A549 (cell line): Measurements from ENCODE around the gene MYO9A. TPM values are rescaled to one million over a fixed set of nuclear protein-coding genes. Genes with fewer than 3 reads are reported as not detected.

Experiments used
- ATAC-seq, 2 experiments: fragments of 200-7000 bp in 1 of 2; fragments of >200 bp in 1 of 2; cut with Nextera tagmentation in 1 of 2; cut with Tn5 transposase in 1 of 2; 3 replicates each; pipeline versions ENCODE4 v1.8.0 to v1.9.1; 2018 to 2020; ENCODE audit warnings: mild to moderate bottlenecking in 1 of 2, moderate library complexity in 1 of 2
- CTCF ChIA-PET: fragments of 300-600 bp; sonication (Branson Sonifier 250); formaldehyde crosslinking; extraction: SDS; loops from one replicate; lab custom pipeline; 2021; ENCODE audit warnings: antibody characterized with exemption, inconsistent platforms; lab: Yijun Ruan, JAX
- POLR2A ChIA-PET: fragments of 350-600 bp; formaldehyde crosslinking; extraction: SDS; loops from one replicate; lab custom pipeline; 2021; ENCODE audit warnings: antibody characterized with exemption, inconsistent platforms; lab: Yijun Ruan, JAX
- DNase-seq, 2 experiments: peaks; one replicate each; pipeline versions ENCODE4 v3.0.0 to v3.0.0-alpha.2; 2011 to 2016; ENCODE audit warnings: low read depth in 1 of 2, low spot score in 1 of 2
- FAIRE-seq: peaks from 2 replicates; lab custom pipeline; 2011; peaks lifted over from hg19 to GRCh38; lab: Jason Lieb, UNC
- H3K27ac ChIP-seq, 2 experiments: fragments of >200 bp; sonication (Bioruptor Twin); formaldehyde crosslinking; 3 replicates each; pipeline ENCODE4 v1.5.1; 2016 to 2017
- H3K4me1 ChIP-seq: fragments of >200 bp; sonication (Bioruptor Twin); formaldehyde crosslinking; 3 replicates; pipeline ENCODE4 v1.6.1; 2016
- H3K4me2 ChIP-seq: fragments of >200 bp; sonication (Bioruptor Twin); formaldehyde crosslinking; 3 replicates; pipeline ENCODE4 v1.6.1; 2016
- H3K4me3 ChIP-seq: fragments of >200 bp; sonication (Bioruptor Twin); formaldehyde crosslinking; 3 replicates; pipeline ENCODE4 v1.5.1; 2016
- H3K9me3 ChIP-seq: fragments of >200 bp; sonication (Bioruptor Twin); formaldehyde crosslinking; 3 replicates; pipeline ENCODE4 v1.6.1; 2016
- BCL3 ChIP-seq: fragments of >200 bp; sonication (Bioruptor Twin); formaldehyde crosslinking; IDR thresholded peaks from 3 replicates; pipeline ENCODE4 v1.6.1; 2016
- BHLHE40 ChIP-seq: IDR thresholded peaks from 2 replicates; pipeline ENCODE4 v1.6.1; 2012; ENCODE audit warnings: low read depth, low read length, inconsistent platforms
- CEBPB ChIP-seq, 2 experiments: fragments of >200 bp in 1 of 2; sonication (Bioruptor Twin) in 1 of 2; formaldehyde crosslinking in 1 of 2; IDR thresholded peaks; 2 replicates each; pipeline ENCODE4 v1.6.1; 2012 to 2016
- CHD2 ChIP-seq: fragments of 150-350 bp; IDR thresholded peaks from 2 replicates; pipeline ENCODE4 v1.6.1; 2014; ENCODE audit warnings: low read length; ENCODE audit not compliant: partially characterized antibody
- EHMT2 ChIP-seq: fragments of 200-600 bp; sonication (generic); IDR thresholded peaks from 2 replicates; pipeline ENCODE4 v1.6.1; 2016; ENCODE audit warnings: antibody characterized with exemption, low read depth, mild to moderate bottlenecking, moderate library complexity
- FOSB ChIP-seq: fragments of 250-450 bp; sonication (Bioruptor Pico); IDR thresholded peaks from 2 replicates; pipeline ENCODE4 v1.5.0; 2020; ENCODE audit warnings: mild to moderate bottlenecking, moderate library complexity
- FOXS1 ChIP-seq: fragments of 250-450 bp; sonication (Bioruptor Pico); IDR thresholded peaks from 2 replicates; pipeline ENCODE4 v1.5.0; 2020; ENCODE audit warnings: mild to moderate bottlenecking, moderate library complexity
- HMGXB4 ChIP-seq: fragments of 250-450 bp; sonication (Bioruptor Pico); IDR thresholded peaks from 2 replicates; pipeline ENCODE4 v1.5.0; 2021; ENCODE audit warnings: mild to moderate bottlenecking, moderate library complexity, borderline replicate concordance
- HOXB13 ChIP-seq: fragments of 250-450 bp; sonication (Bioruptor Pico); IDR thresholded peaks from 2 replicates; pipeline ENCODE4 v1.5.0; 2020; ENCODE audit warnings: low read depth, mild to moderate bottlenecking, moderate library complexity
- MAZ ChIP-seq: fragments of 150-350 bp; IDR thresholded peaks from 2 replicates; pipeline ENCODE4 v1.6.1; 2014; ENCODE audit warnings: antibody characterized with exemption, low read depth, low read length, borderline replicate concordance
- NFE2L2 ChIP-seq: fragments of 150-350 bp; conservative IDR thresholded peaks from 2 replicates; pipeline ENCODE4 v1.6.1; 2014; ENCODE audit warnings: low read length
- NR3C1 ChIP-seq: fragments of >200 bp; sonication (Bioruptor Twin); formaldehyde crosslinking; IDR thresholded peaks from 3 replicates; pipeline ENCODE4 v1.6.1; 2017
- RARB ChIP-seq: fragments of 250-450 bp; sonication (Bioruptor Pico); IDR thresholded peaks from 2 replicates; pipeline ENCODE4 v1.8.0; 2021; ENCODE audit warnings: mild to moderate bottlenecking, moderate library complexity
- RCOR1 ChIP-seq: fragments of 150-350 bp; IDR thresholded peaks from 2 replicates; pipeline ENCODE4 v1.6.1; 2014; ENCODE audit warnings: antibody characterized with exemption, low read length, low read depth
- RFX5 ChIP-seq: fragments of 450-650 bp; IDR thresholded peaks from 2 replicates; pipeline ENCODE4 v1.7.1; 2014; ENCODE audit warnings: antibody characterized with exemption, mild to moderate bottlenecking, moderate library complexity
- RNF2 ChIP-seq: fragments of 200-600 bp; sonication (generic); IDR thresholded peaks from 2 replicates; pipeline ENCODE4 v1.6.1; 2016; ENCODE audit warnings: low read depth, mild to moderate bottlenecking, antibody characterized with exemption, moderate library complexity, borderline replicate concordance
- SMC3 ChIP-seq: fragments of >200 bp; sonication (Bioruptor Twin); formaldehyde crosslinking; IDR thresholded peaks from 3 replicates; pipeline ENCODE4 v1.6.1; 2018; ENCODE audit warnings: inconsistent platforms
- SREBF2 ChIP-seq: fragments of 450-650 bp; IDR thresholded peaks from 2 replicates; pipeline ENCODE4 v1.6.1; 2014; ENCODE audit warnings: mild to moderate bottlenecking, moderate library complexity
- TFCP2L1 ChIP-seq: fragments of 250-450 bp; sonication (Bioruptor Pico); IDR thresholded peaks from 2 replicates; pipeline ENCODE4 v1.5.0; 2021; ENCODE audit warnings: mild to moderate bottlenecking
- ZC3H11A ChIP-seq: fragments of 450-650 bp; IDR thresholded peaks from 2 replicates; pipeline ENCODE4 v1.6.1; 2014; ENCODE audit warnings: antibody characterized with exemption, mild to moderate bottlenecking
- ZFP36 ChIP-seq: fragments of 450-650 bp; IDR thresholded peaks from 2 replicates; pipeline ENCODE4 v1.6.1; 2014; ENCODE audit warnings: borderline replicate concordance; ENCODE audit not compliant: partially characterized antibody
- WGBS: methylation state at CpG from one replicate; pipeline ENCODE4 v1.1.6; 2017; ENCODE audit errors: missing lambda C conversion rate; 5-methylcytosine and 5-hydroxymethylcytosine counted together
- polyA plus RNA-seq, 4 experiments: library from polyadenylated mRNA; depleted of rRNA in 3 of 4; stranded (reverse); fragments of >200 nt; fragmentation: RNase III in 1 of 4; extraction: RNeasy Plus Mini Kit Qiagen cat#74134 plus additional on column Dnase treatment in 1 of 4; gene quantifications; 2 replicates in 3 of 4; 3 replicates in 1 of 4; pipeline ENCODE4 v1.2.3, GENCODE V29; 2011 to 2017
- TF ChIP-seq, protein P1 (sequence below): IDR thresholded peaks from 2 replicates; pipeline ENCODE4 v1.6.1; 2012; ENCODE audit warnings: low read depth, borderline replicate concordance
- TF ChIP-seq, protein P2 (sequence below): fragments of >200 bp; sonication (Bioruptor Twin); formaldehyde crosslinking; IDR thresholded peaks from 3 replicates; pipeline ENCODE4 v1.5.1; 2016
- TF ChIP-seq, protein P3 (sequence below): fragments of 450-650 bp; IDR thresholded peaks from 2 replicates; pipeline ENCODE4 v1.6.1; 2014; ENCODE audit warnings: antibody characterized with exemption

MYO9A gene
- polyA plus RNA-seq, 2 of the 4 experiments (the other 2 are of a cell fraction), result 5.9 to 21.9 TPM

GRCh38 chr15:71974211-71974610 lies 143.7 kb downstream of the MYO9A start (continued):
- no peak for TF ChIP-seq MAZ
- TF ChIP-seq RNF2, result no peak

DNA sequence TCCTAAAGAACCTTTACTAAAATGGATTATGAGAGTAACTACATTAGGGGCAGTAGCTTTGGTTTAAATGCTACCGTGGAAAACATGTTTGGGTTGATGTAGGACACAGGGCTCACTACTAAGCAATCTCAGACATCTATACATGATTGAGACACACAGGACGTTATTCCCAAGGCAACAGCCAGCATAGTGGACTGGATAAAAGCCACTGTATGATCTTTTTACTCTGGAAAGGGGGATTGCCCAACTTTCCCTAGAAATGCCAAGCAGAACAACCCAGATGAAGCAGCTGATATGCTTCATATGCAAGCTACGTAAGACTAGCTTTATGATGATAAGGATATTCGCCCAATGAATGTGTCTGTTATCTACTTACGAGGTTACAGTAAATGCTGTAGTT lies 144.6 kb downstream of the MYO9A start:
- Histone ChIP-seq H3K27ac (no peak overlapping the region), H3K4me3 (no peak overlapping the region), H3K4me2 (no peak overlapping the region), H3K9me3 (no peaks in the 10 kb centered on the region), H3K4me1 (no peaks in the 10 kb centered on the region)
- TF ChIP-seq RCOR1, result no peak
- no peak for TF ChIP-seq RARB (CRISPR knock-in tag)
- no peak for TF ChIP-seq SREBF2
- TF ChIP-seq TFCP2L1 (CRISPR knock-in tag), result no peak
- no peak for TF ChIP-seq FOSB (CRISPR knock-in tag)
- TF ChIP-seq CEBPB (IDR thresholded peaks at IDR 0.05), result no peak
- TF ChIP-seq RFX5, result no peak
- TF ChIP-seq BHLHE40, result no peak
- TF ChIP-seq, protein P1, sequence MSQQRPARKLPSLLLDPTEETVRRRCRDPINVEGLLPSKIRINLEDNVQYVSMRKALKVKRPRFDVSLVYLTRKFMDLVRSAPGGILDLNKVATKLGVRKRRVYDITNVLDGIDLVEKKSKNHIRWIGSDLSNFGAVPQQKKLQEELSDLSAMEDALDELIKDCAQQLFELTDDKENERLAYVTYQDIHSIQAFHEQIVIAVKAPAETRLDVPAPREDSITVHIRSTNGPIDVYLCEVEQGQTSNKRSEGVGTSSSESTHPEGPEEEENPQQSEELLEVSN, result no peak
- TF ChIP-seq SMC3, result no peak
- no peak for TF ChIP-seq CHD2
- WGBS, result 94% methylated on average over 5 of the region's 5 CpGs
- ChIA-PET CTCF (interaction anchor here (0.9 kb wide), 1 partner anchor 67 kb away, joined by 3 read pairs; no protein-coding TSS in a partner anchor), POLR2A (no interaction called here)
- ATAC-seq (no peak), DNase-seq (no peak), FAIRE-seq (no peak)

DNA sequence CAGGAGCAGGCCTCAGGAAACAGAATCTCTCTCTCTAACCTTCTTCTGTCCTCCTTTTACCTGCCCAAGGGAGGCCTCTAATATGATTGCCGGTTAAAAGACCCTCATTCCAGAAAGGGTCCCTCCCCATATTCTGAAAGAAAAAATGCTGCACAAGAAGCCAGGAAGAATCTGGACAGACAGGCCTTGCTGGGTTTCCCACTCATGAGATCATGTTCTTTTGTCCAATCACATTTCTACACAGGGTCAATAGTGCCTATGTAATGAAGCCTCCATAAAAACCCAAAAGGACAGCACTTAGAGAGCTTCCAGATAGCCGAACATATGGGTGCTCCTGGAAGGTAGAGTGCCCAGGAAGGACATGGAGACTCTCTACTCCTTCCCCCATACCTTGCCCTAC lies 146.0 kb downstream of the MYO9A start:
- DNase-seq (no peak), FAIRE-seq (no peak), ATAC-seq (no peak)
- CTCF ChIA-PET, result interaction anchor here (1.0 kb wide), 1 partner anchor 37 kb away, joined by 3 read pairs; no protein-coding TSS in a partner anchor
- no peaks in the 10 kb centered on the region for H3K4me1 ChIP-seq
- POLR2A ChIA-PET, result no interaction called here
- no peak overlapping the region for H3K27ac ChIP-seq
- no peaks in the 10 kb centered on the region for H3K9me3 ChIP-seq
- no peak overlapping the region for H3K4me3 ChIP-seq
- no peak overlapping the region for H3K4me2 ChIP-seq
- 92% methylated on average over 2 of the region's 2 CpGs for WGBS
- TF ChIP-seq NR3C1, result no peak
- TF ChIP-seq MAZ, result no peak
- no peak for TF ChIP-seq FOSB (CRISPR knock-in tag)
- no peak for TF ChIP-seq FOXS1 (CRISPR knock-in tag)
- TF ChIP-seq HOXB13 (CRISPR knock-in tag), result no peak
- TF ChIP-seq HMGXB4, result no peak

DNA sequence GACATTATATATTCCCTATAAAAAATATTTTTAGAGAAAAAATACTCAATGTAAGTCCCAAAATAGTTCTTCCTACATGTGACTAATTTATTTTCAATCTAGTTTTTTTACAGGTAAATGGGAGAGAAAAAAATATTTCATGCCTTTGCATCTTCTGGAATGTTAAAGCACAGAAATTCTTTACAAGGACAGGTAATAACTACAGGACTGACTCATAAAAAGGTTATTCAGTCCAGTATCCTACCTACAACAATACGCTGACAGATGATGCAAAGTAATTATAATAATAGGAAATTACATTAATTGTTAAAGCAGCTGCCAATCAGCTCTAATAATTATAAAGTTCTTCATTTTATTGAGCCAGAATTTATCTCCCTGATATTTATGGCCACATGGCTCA lies 147.5 kb downstream of the MYO9A start:
- WGBS, result 92% methylated on average over 1 of the region's 1 CpG
- CTCF ChIA-PET, result no interaction called here
- Histone ChIP-seq H3K9me3 (no peaks in the 10 kb centered on the region), H3K4me3 (no peak overlapping the region), H3K27ac (no peak overlapping the region), H3K4me2 (no peak overlapping the region), H3K4me1 (no peaks in the 10 kb centered on the region)
- ATAC-seq (no peak), DNase-seq (no peak), FAIRE-seq (peak; percentile 36)
- POLR2A ChIA-PET, result no interaction called here
- TF ChIP-seq FOSB (CRISPR knock-in tag) (no peak), ZC3H11A (no peak), ZFP36 (no peak), NFE2L2 (no peak), BCL3 (no peak), SREBF2 (no peak), EHMT2 (no peak)
- TF ChIP-seq, protein P2, sequence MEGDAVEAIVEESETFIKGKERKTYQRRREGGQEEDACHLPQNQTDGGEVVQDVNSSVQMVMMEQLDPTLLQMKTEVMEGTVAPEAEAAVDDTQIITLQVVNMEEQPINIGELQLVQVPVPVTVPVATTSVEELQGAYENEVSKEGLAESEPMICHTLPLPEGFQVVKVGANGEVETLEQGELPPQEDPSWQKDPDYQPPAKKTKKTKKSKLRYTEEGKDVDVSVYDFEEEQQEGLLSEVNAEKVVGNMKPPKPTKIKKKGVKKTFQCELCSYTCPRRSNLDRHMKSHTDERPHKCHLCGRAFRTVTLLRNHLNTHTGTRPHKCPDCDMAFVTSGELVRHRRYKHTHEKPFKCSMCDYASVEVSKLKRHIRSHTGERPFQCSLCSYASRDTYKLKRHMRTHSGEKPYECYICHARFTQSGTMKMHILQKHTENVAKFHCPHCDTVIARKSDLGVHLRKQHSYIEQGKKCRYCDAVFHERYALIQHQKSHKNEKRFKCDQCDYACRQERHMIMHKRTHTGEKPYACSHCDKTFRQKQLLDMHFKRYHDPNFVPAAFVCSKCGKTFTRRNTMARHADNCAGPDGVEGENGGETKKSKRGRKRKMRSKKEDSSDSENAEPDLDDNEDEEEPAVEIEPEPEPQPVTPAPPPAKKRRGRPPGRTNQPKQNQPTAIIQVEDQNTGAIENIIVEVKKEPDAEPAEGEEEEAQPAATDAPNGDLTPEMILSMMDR, result no peak
- TF ChIP-seq, protein P3, sequence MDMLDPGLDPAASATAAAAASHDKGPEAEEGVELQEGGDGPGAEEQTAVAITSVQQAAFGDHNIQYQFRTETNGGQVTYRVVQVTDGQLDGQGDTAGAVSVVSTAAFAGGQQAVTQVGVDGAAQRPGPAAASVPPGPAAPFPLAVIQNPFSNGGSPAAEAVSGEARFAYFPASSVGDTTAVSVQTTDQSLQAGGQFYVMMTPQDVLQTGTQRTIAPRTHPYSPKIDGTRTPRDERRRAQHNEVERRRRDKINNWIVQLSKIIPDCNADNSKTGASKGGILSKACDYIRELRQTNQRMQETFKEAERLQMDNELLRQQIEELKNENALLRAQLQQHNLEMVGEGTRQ, result no peak
- TF ChIP-seq, protein P1, result no peak
